Pancreas (tissue), 10 donors: Measurements from ENCODE around the gene CDC14B. TPM values are rescaled to one million over a fixed set of nuclear protein-coding genes. Genes with fewer than 3 reads are reported as not detected.
"Not testable (repeated sequence)": the region's sequence is repeated elsewhere in the genome, so short reads cannot be mapped to it uniquely, and the experiment has no call there.

Source experiments
- ATAC-seq, 4 donors: fragments of 200-7000 bp; cut with Tn5 transposase; one replicate each; pipeline versions ENCODE4 v1.8.0 to v1.9.1; 2020; ENCODE audit warnings: mild to moderate bottlenecking in 4 of 4, moderate library complexity in 4 of 4
- DNase-seq, 6 donors: peaks; one replicate each; pipeline ENCODE4 v3.0.0-alpha.2; 2020
- FAIRE-seq: peaks from 2 replicates; lab custom pipeline; 2012; peaks lifted over from hg19 to GRCh38; lab: Jason Lieb, UNC
- H3K27ac ChIP-seq, 4 donors: fragments of 200-600 bp; sonication (generic); 1 replicate in 3 of 4; 2 replicates in 1 of 4; pipeline versions ENCODE4 v1.5.0 to v1.8.0; 2020
- H3K27me3 ChIP-seq, 4 donors: fragments of 200-600 bp; one replicate each; pipeline ENCODE4 v1.8.0; 2021
- H3K36me3 ChIP-seq, 3 donors: fragments of 200-600 bp; sonication (generic) in 1 of 3; one replicate each; pipeline versions ENCODE4 v1.5.0 to v1.8.0; 2020 to 2021
- H3K4me1 ChIP-seq, 3 donors: fragments of 200-600 bp; one replicate each; pipeline ENCODE4 v1.8.0; 2021
- H3K4me3 ChIP-seq, 4 donors: fragments of 200-600 bp; sonication (generic) in 2 of 4; one replicate each; pipeline versions ENCODE4 v1.5.0 to v1.8.0; 2020 to 2021
- H3K9me3 ChIP-seq, 4 donors: fragments of 200-600 bp; one replicate each; pipeline ENCODE4 v1.8.0; 2021
- CTCF ChIP-seq, 4 donors: fragments of 200-600 bp; sonication (generic) in 3 of 4; IDR thresholded peaks; one replicate each; pipeline versions ENCODE4 v1.5.0 to v1.8.0; 2021; ENCODE audit warnings: antibody characterized with exemption in 4 of 4
- WGBS, 2 donors: extraction: QIAGEN DNeasy Blood & Tissue Kit; methylation state at CpG; one replicate each; pipeline ENCODE4 v1.1.7; 2013; 5-methylcytosine and 5-hydroxymethylcytosine counted together
- intact Hi-C, 3 donors: fragments of 100-400 bp; cut with DNase I; formaldehyde crosslinking; loops; one replicate each; pipeline versions ENCODE4 v1.11.1 to v1.14.2; 2022
- polyA plus RNA-seq, 2 donors: library from polyadenylated mRNA; stranded (reverse); fragments of 200-250 nt; gene quantifications; one replicate each; pipeline ENCODE4 v1.2.3, GENCODE V29; 2013
- total RNA-seq, 6 donors: library from RNA; stranded (reverse); fragmentation: NEBNext Ultra II Directional in 4 of 6; extraction: Animal tissue kit (Norgen Biotek cat#: 25700) in 4 of 6; gene quantifications; one replicate each; pipeline versions ENCODE4 v1.2.1 to v1.2.4, GENCODE V29; 2021 to 2023
- donor health status: healthy with polysubstance abuse.
- donor health status: DM: no; HTN: no; CAD: no; lungs with moderate emphysema.
- donor health status: DM: no; HTN: no; CAD: no.
- donor health status: control.
- donor health status: control.
- donor health status: Bipolar disorder and iron deficiency.
- donor health status: DM: yes; HTN: yes; CAD: no.
- donor health status: DM: no; HTN: no; CAD: no.
- donor health status: DM: no; HTN: no; CAD: no.
- donor health status: DM: yes; HTN: yes; CAD: no.

Gene CDC14B
- total and polyA plus RNA-seq, 8 donors = 4.6 to 19.3 (median 11.4) TPM

- no peak overlapping the region for H3K4me3 ChIP-seq
- H3K9me3 ChIP-seq = no peaks in the 10 kb centered on the region
- ATAC-seq (no peak), FAIRE-seq (no peak), DNase-seq (no peak)
- no peaks in the 10 kb centered on the region for H3K36me3 ChIP-seq
- TF ChIP-seq CTCF (IDR thresholded peaks at IDR 0.05) = no peak
- no peaks in the 10 kb centered on the region for H3K27me3 ChIP-seq
- intact Hi-C loops = no loop called here
- no peak overlapping the region for H3K27ac ChIP-seq
- peaks cover 0 to 7% (median 0%) of the 10 kb centered on the region in 3 donors for H3K4me1 ChIP-seq
These were observed 34.2 kb downstream of the CDC14B start for GRCh38 chr9:96585426-96585825.

GRCh38 chr9:96582199-96582598, 37.4 kb downstream of the CDC14B start:
- intact Hi-C loops, H3K36me3 ChIP-seq, H3K27me3 ChIP-seq, H3K4me1 ChIP-seq, H3K9me3 ChIP-seq, H3K4me3 ChIP-seq, DNase-seq, ATAC-seq, FAIRE-seq: not testable (repeated sequence)
- peak overlapping the region in 2 of 4 donors; percentile 13 to 35 for H3K27ac ChIP-seq
- WGBS, 2 donors = 70 to 73% methylated on average over 2 of the region's 2 CpGs

GRCh38 chr9:96581786-96582185, 37.9 kb downstream of the CDC14B start:
- Histone ChIP-seq H3K27me3 (no peaks in the 10 kb centered on the region), H3K36me3 (no peaks in the 10 kb centered on the region), H3K9me3 (no peaks in the 10 kb centered on the region), H3K27ac (no peak overlapping the region), H3K4me1 (peaks cover 0 to 7% (median 0%) of the 10 kb centered on the region in 3 donors), H3K4me3 (no peak overlapping the region)
- ATAC-seq (no peak), DNase-seq (no peak), FAIRE-seq (no peak)
- WGBS, 2 donors = 84 to 85% methylated on average over 6 of the region's 6 CpGs
- intact Hi-C loops = no loop called here
- no peak for TF ChIP-seq CTCF (IDR thresholded peaks at IDR 0.05)

GRCh38 chr9:96581301-96581700, 38.3 kb downstream of the CDC14B start:
- Histone ChIP-seq H3K27me3 (no peaks in the 10 kb centered on the region), H3K36me3 (no peaks in the 10 kb centered on the region), H3K4me3 (no peak overlapping the region), H3K4me1 (peaks cover 0 to 7% (median 0%) of the 10 kb centered on the region in 3 donors), H3K9me3 (no peaks in the 10 kb centered on the region), H3K27ac (no peak overlapping the region)
- DNase-seq (no peak), FAIRE-seq (no peak), ATAC-seq (no peak)
- TF ChIP-seq CTCF (IDR thresholded peaks at IDR 0.05) = no peak
- 88 to 96% methylated on average over 4 of the region's 4 CpGs for WGBS, 2 donors
- intact Hi-C loops = no loop called here

- no peak for TF ChIP-seq CTCF (IDR thresholded peaks at IDR 0.05)
- Histone ChIP-seq H3K27me3 (no peaks in the 10 kb centered on the region), H3K36me3 (no peaks in the 10 kb centered on the region), H3K27ac (no peak overlapping the region), H3K4me1 (no peaks in the 10 kb centered on the region), H3K9me3 (no peaks in the 10 kb centered on the region), H3K4me3 (no peak overlapping the region)
- ATAC-seq (no peak), FAIRE-seq (no peak), DNase-seq (no peak)
- 56 to 60% methylated on average over 8 of the region's 8 CpGs for WGBS, 2 donors
- intact Hi-C loops = no loop called here
These were observed 44.7 kb downstream of the CDC14B start for GRCh38 chr9:96574931-96575351.
